SH-SY5Y (cell line): ENCODE data around the gene NACC1.

Source experiments
- GATA2 ChIP-seq: IDR thresholded peaks from 2 replicates; pipeline ENCODE4 v1.6.1; 2011; ENCODE audit warnings: mild to moderate bottlenecking, low read depth, low read length
- GATA3 ChIP-seq: IDR thresholded peaks from 2 replicates; pipeline ENCODE4 v1.6.1; 2011; ENCODE audit warnings: low read depth, mild to moderate bottlenecking, low read length, moderate library complexity

GRCh38 chr19:13150187-13150930 lies 32.3 kb downstream of the NACC1 start, which contains the start of the genes IER2 and STX10:
- TF ChIP-seq GATA2 (no peak), GATA3 (no peak)
